A673 (cell line): ENCODE measurements around the gene OSBPL1A. TPM values are rescaled to one million over a fixed set of nuclear protein-coding genes. Genes with fewer than 3 reads are reported as not detected.

Source experiments
- BruUV-seq: library from RNA; stranded (reverse); fragments of 400-500 nt; replicated peaks from 2 replicates; lab custom pipeline; 2021; lab: Mats Ljungman, UMichigan
- CTCF ChIA-PET: fragments of 300-600 bp; sonication (Branson Sonifier 250); formaldehyde crosslinking; loops from one replicate; lab custom pipeline; 2022; ENCODE audit warnings: antibody characterized with exemption; lab: Charles Lee
- POLR2A ChIA-PET: fragments of 300-600 bp; sonication (Branson Sonifier 250); formaldehyde crosslinking; loops from one replicate; lab custom pipeline; 2022; ENCODE audit warnings: antibody characterized with exemption; ENCODE audit not compliant: low non-redundant PET; lab: Charles Lee
- DNase-seq: peaks from one replicate; pipeline ENCODE4 v3.0.0-alpha.2; 2015; ENCODE audit warnings: low spot score
- H3K27ac ChIP-seq: fragments of 200-600 bp; sonication (generic); 2 replicates; pipeline ENCODE4 v1.5.1; 2016; ENCODE audit warnings: mixed run types, low read depth, mild to moderate bottlenecking, mixed read lengths, antibody characterized with exemption, low read length; ENCODE audit not compliant: poor library complexity, severe bottlenecking
- H3K27me3 ChIP-seq: fragments of 200-600 bp; sonication (generic); replicated peaks from 2 replicates; pipeline ENCODE4 v1.6.1; 2017; ENCODE audit warnings: mixed run types, low read depth, mild to moderate bottlenecking, mixed read lengths, antibody characterized with exemption, low read length; ENCODE audit not compliant: insufficient read depth, poor library complexity
- H3K36me3 ChIP-seq: fragments of 200-600 bp; sonication (generic); 2 replicates; pipeline ENCODE4 v1.6.1; 2016; ENCODE audit warnings: mixed run types, mild to moderate bottlenecking, mixed read lengths, antibody characterized with exemption, low read length; ENCODE audit not compliant: insufficient read depth, poor library complexity, severe bottlenecking
- H3K4me1 ChIP-seq: fragments of 200-600 bp; sonication (generic); 2 replicates; pipeline ENCODE4 v1.6.1; 2017; ENCODE audit warnings: mixed run types, mild to moderate bottlenecking, mixed read lengths, antibody characterized with exemption, low read length; ENCODE audit not compliant: insufficient read depth, poor library complexity, severe bottlenecking
- H3K4me3 ChIP-seq: fragments of 200-600 bp; sonication (generic); 2 replicates; pipeline ENCODE4 v1.5.1; 2016; ENCODE audit warnings: low read depth, mixed run types, mild to moderate bottlenecking, mixed read lengths, low read length; ENCODE audit not compliant: poor library complexity, severe bottlenecking
- H3K9me3 ChIP-seq: fragments of 200-600 bp; sonication (generic); 2 replicates; pipeline ENCODE4 v1.6.1; 2016; ENCODE audit warnings: mixed run types, low read depth, mild to moderate bottlenecking, mixed read lengths, antibody characterized with exemption, low read length; ENCODE audit not compliant: poor library complexity, severe bottlenecking
- EZH2 ChIP-seq: fragments of 200-600 bp; sonication (generic); IDR thresholded peaks from 2 replicates; pipeline ENCODE4 v1.6.1; 2017; ENCODE audit warnings: borderline replicate concordance, low read depth, mild to moderate bottlenecking, mixed read lengths, antibody characterized with exemption, low read length; ENCODE audit not compliant: poor library complexity, severe bottlenecking
- intact Hi-C: fragments of 100-400 bp; cut with micrococcal nuclease; formaldehyde crosslinking; loops from one replicate; pipeline ENCODE4 v1.10.0; 2022; ENCODE audit not compliant: unreplicated experiment
- total RNA-seq: library from RNA; stranded (reverse); gene quantifications from 2 replicates; pipeline ENCODE4 v1.2.3, GENCODE V29; 2021
- TF ChIP-seq, protein P1 (sequence below): fragments of 300-800, 200-600 bp; sonication (generic); conservative IDR thresholded peaks from 2 replicates; pipeline ENCODE4 v1.5.1; 2017; ENCODE audit warnings: low read depth, mild to moderate bottlenecking, antibody characterized with exemption, low read length, moderate library complexity, mixed read lengths

OSBPL1A gene
- total RNA-seq, 1 experiment from 2014 or later: 26.1 TPM

- TF ChIP-seq, protein P1, sequence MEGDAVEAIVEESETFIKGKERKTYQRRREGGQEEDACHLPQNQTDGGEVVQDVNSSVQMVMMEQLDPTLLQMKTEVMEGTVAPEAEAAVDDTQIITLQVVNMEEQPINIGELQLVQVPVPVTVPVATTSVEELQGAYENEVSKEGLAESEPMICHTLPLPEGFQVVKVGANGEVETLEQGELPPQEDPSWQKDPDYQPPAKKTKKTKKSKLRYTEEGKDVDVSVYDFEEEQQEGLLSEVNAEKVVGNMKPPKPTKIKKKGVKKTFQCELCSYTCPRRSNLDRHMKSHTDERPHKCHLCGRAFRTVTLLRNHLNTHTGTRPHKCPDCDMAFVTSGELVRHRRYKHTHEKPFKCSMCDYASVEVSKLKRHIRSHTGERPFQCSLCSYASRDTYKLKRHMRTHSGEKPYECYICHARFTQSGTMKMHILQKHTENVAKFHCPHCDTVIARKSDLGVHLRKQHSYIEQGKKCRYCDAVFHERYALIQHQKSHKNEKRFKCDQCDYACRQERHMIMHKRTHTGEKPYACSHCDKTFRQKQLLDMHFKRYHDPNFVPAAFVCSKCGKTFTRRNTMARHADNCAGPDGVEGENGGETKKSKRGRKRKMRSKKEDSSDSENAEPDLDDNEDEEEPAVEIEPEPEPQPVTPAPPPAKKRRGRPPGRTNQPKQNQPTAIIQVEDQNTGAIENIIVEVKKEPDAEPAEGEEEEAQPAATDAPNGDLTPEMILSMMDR: no peak
- TF ChIP-seq EZH2: no peak
- intact Hi-C loops: no loop called here
- Histone ChIP-seq H3K4me3 (no peak overlapping the region), H3K27ac (no peak overlapping the region), H3K36me3 (no peaks in the 10 kb centered on the region), H3K4me1 (peaks cover 6% of the 10 kb centered on the region), H3K27me3 (no peaks in the 10 kb centered on the region), H3K9me3 (no peaks in the 10 kb centered on the region)
- no peak for DNase-seq
- ChIA-PET POLR2A (no interaction called here), CTCF (no interaction called here)
- no TSS peak for BruUV-seq
These were observed 55.3 kb downstream of the OSBPL1A start for GRCh38 chr18:24342347-24342746.

DNA sequence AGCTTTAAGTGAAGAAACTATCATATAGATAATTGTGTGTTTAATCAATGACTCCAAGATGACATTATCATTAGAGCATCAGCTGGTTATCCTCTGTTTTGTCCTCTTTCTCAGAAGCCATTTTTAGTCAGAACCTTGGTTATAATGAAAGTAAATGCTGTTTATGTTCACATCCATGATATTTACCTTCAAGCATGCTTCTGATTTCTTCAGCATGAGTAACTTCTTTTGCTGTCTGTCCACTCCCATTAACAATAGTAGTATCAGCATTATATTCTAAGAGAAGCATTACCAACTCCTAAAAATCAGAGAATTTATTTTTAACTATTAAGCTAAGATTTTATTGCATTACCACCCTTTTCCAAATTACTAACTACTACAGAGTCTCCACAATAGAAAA is 56.3 kb downstream of the OSBPL1A start:
- Histone ChIP-seq H3K4me1 (peaks cover 6% of the 10 kb centered on the region), H3K36me3 (no peaks in the 10 kb centered on the region), H3K27ac (no peak overlapping the region), H3K4me3 (no peak overlapping the region), H3K27me3 (no peaks in the 10 kb centered on the region), H3K9me3 (no peaks in the 10 kb centered on the region)
- TF ChIP-seq, protein P1: no peak
- TF ChIP-seq EZH2: no peak
- no TSS peak for BruUV-seq
- intact Hi-C loops: no loop called here
- ChIA-PET POLR2A (no interaction called here), CTCF (no interaction called here)
- DNase-seq: no peak

- CTCF ChIA-PET: no interaction called here
- intact Hi-C loops: no loop called here
These were observed 64.5 kb downstream of the OSBPL1A start for GRCh38 chr18:24333084-24333483.

More at GRCh38 chr18:24333084-24333483, 64.5 kb downstream of the OSBPL1A start:
- Histone ChIP-seq H3K27ac (no peak overlapping the region), H3K4me1 (no peaks in the 10 kb centered on the region), H3K9me3 (no peaks in the 10 kb centered on the region), H3K36me3 (no peaks in the 10 kb centered on the region), H3K27me3 (no peaks in the 10 kb centered on the region), H3K4me3 (no peak overlapping the region)
- POLR2A ChIA-PET: no interaction called here
- DNase-seq: no peak
- TF ChIP-seq, protein P1: no peak
- TF ChIP-seq EZH2: no peak
- BruUV-seq: no TSS peak
